Measurements from ENCODE around the gene INTS13. TPM values are rescaled to one million over a fixed set of nuclear protein-coding genes. Genes with fewer than 3 reads are reported as not detected.

INTS13 gene
- total and polyA plus RNA-seq, 4 donors = 12.4 to 21.8 (median 17.9) TPM

DNA sequence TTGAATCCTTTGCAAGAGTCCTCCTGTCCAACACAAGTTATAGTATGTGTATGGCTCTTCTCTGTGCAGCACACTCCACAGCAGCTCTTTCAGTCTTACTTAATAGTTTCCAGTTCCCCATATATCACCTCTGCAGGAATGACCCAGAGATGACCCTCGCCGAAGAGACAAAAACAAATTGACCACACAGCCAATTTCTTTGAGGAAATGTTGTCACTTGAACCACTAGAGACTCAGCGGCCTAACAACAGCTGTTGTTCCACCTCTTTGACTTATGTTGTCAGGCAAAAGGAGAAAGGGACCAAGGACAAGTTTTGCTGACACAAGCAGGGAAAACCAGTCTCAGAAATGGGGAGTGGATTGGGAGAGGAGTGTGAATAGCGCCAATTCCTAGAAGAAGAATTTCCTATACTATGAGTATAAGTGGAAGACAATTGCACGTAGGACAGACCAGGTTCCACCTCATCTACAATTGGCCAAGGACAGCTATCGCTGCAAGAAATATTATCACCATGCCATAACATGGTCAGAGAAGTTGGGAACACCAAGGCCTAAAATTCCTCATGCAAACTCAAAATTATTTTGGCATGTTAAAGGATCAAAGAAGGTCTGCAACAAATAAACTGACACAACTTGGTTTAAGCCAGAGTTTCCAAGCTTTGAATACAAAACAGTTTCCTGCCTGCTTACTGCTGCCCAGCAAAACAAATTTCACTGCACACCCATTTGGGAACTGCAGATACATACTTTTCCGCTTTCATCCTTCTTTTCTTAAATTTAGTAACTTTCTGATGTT, 63.1 kb downstream of the INTS13 start:
- ATAC-seq (ENCODE audit: insufficient read depth, low FRiP score) = no peak

DNA sequence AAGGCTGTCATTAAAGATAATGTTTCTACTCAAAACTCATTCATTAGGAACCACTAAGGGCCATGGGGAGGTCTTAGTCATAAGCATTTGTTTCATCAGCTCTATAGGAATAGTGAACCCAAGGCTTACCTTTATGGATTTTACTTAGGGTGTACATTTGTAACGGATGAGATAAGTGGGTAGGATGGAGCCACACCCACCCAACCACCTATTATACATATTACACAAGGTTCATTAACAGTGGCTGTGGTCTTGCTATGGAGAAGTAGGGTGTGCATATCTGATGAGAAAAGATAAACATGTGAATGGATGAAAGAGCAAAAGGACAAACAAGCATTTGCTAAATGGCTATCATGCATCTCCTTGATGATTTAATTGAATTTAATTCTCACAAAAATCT, 65.2 kb downstream of the INTS13 start:
- Histone ChIP-seq H3K27me3 (ENCODE audit: control insufficient read depth in 3 of 3, insufficient read depth in 3 of 3, low read length in 2 of 3) (no peaks in the 10 kb centered on the region), H3K27ac (ENCODE audit: low read depth in 1 of 2, low read length in 1 of 2) (no peak overlapping the region), H3K4me1 (ENCODE audit: control insufficient read depth in 5 of 5, insufficient read depth in 5 of 5, low read length in 5 of 5) (peaks cover 4 to 15% (median 5%) of the 10 kb centered on the region in 5 donors), H3K4me3 (no peak overlapping the region), H3K9ac (ENCODE audit: insufficient read depth in 1 of 2, low read length in 2 of 2) (no peak overlapping the region), H3K36me3 (ENCODE audit: control insufficient read depth in 4 of 4, insufficient read depth in 4 of 4, low read length in 4 of 4) (no peaks in the 10 kb centered on the region), H3K9me3 (ENCODE audit: control insufficient read depth in 4 of 4, insufficient read depth in 3 of 4, low read length in 3 of 4) (peaks cover 0 to 4% (median 0%) of the 10 kb centered on the region in 4 donors)
- WGBS, 2 donors = 43 to 81% methylated on average over 1 of the region's 1 CpG
- DNase-seq (no peak), ATAC-seq (ENCODE audit: insufficient read depth, low FRiP score) (no peak)
- TF ChIP-seq, protein P1, sequence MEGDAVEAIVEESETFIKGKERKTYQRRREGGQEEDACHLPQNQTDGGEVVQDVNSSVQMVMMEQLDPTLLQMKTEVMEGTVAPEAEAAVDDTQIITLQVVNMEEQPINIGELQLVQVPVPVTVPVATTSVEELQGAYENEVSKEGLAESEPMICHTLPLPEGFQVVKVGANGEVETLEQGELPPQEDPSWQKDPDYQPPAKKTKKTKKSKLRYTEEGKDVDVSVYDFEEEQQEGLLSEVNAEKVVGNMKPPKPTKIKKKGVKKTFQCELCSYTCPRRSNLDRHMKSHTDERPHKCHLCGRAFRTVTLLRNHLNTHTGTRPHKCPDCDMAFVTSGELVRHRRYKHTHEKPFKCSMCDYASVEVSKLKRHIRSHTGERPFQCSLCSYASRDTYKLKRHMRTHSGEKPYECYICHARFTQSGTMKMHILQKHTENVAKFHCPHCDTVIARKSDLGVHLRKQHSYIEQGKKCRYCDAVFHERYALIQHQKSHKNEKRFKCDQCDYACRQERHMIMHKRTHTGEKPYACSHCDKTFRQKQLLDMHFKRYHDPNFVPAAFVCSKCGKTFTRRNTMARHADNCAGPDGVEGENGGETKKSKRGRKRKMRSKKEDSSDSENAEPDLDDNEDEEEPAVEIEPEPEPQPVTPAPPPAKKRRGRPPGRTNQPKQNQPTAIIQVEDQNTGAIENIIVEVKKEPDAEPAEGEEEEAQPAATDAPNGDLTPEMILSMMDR (IDR thresholded peaks at IDR 0.05; ENCODE audit: control extremely low read depth, extremely low read depth) = no peak

More for the DNA sequence above, 63.1 kb downstream of the INTS13 start:
- H3K4me1 ChIP-seq (ENCODE audit: control insufficient read depth in 5 of 5, insufficient read depth in 5 of 5, low read length in 5 of 5) = peaks cover 4 to 18% (median 8%) of the 10 kb centered on the region in 5 donors
- TF ChIP-seq, protein P1 (IDR thresholded peaks at IDR 0.05; ENCODE audit: control extremely low read depth, extremely low read depth) = no peak
- no peaks in the 10 kb centered on the region for H3K36me3 ChIP-seq (ENCODE audit: control insufficient read depth in 4 of 4, insufficient read depth in 4 of 4, low read length in 4 of 4)
- no peak overlapping the region for H3K27ac ChIP-seq (ENCODE audit: low read depth in 1 of 2, low read length in 1 of 2)
- no peak overlapping the region for H3K9ac ChIP-seq (ENCODE audit: insufficient read depth in 1 of 2, low read length in 2 of 2)
- no peak overlapping the region for H3K4me3 ChIP-seq
- H3K9me3 ChIP-seq (ENCODE audit: control insufficient read depth in 4 of 4, insufficient read depth in 3 of 4, low read length in 3 of 4) = peaks cover 0 to 4% (median 0%) of the 10 kb centered on the region in 4 donors
- WGBS, 2 donors = 64 to 78% methylated on average over 7 of the region's 7 CpGs
- peak in 2 of 3 donors; percentile 24 to 32 for DNase-seq
- no peaks in the 10 kb centered on the region for H3K27me3 ChIP-seq (ENCODE audit: control insufficient read depth in 3 of 3, insufficient read depth in 3 of 3, low read length in 2 of 3)

DNA sequence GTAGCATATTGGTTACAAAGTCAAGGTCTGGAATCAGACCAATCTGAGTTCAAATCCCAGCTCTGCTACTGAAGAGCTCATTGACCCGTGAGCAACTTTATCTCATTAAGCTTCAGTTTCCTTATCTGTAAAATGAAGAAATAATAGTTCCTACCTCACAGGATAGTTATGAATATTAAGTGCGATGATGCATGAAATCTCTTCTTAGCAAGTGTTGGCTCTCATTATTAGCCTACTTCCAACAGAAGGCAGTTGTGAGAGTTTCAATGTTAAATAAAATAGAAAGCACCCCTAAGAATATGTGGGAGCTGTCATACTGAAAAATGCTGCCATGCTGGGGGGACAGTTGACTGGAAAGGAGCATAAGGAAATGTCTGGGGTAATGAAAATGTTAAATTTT, 65.8 kb downstream of the INTS13 start:
- 86 to 88% methylated on average over 2 of the region's 2 CpGs for WGBS, 2 donors
- DNase-seq = no peak

More for the DNA sequence above, 65.8 kb downstream of the INTS13 start:
- peaks cover 4 to 15% (median 5%) of the 10 kb centered on the region in 5 donors for H3K4me1 ChIP-seq (ENCODE audit: control insufficient read depth in 5 of 5, insufficient read depth in 5 of 5, low read length in 5 of 5)
- peaks cover 0 to 4% (median 0%) of the 10 kb centered on the region in 4 donors for H3K9me3 ChIP-seq (ENCODE audit: control insufficient read depth in 4 of 4, insufficient read depth in 3 of 4, low read length in 3 of 4)
- no peak overlapping the region for H3K9ac ChIP-seq (ENCODE audit: insufficient read depth in 1 of 2, low read length in 2 of 2)
- H3K4me3 ChIP-seq = no peak overlapping the region
- no peak for ATAC-seq (ENCODE audit: insufficient read depth, low FRiP score)
- H3K27ac ChIP-seq (ENCODE audit: low read depth in 1 of 2, low read length in 1 of 2) = no peak overlapping the region
- no peaks in the 10 kb centered on the region for H3K36me3 ChIP-seq (ENCODE audit: control insufficient read depth in 4 of 4, insufficient read depth in 4 of 4, low read length in 4 of 4)
- no peaks in the 10 kb centered on the region for H3K27me3 ChIP-seq (ENCODE audit: control insufficient read depth in 3 of 3, insufficient read depth in 3 of 3, low read length in 2 of 3)
- TF ChIP-seq, protein P1 (IDR thresholded peaks at IDR 0.05; ENCODE audit: control extremely low read depth, extremely low read depth) = no peak

Measured in lung (tissue), 12 donors.